HG03095 (cell line): ENCODE results near the gene RAB1A.

Experiments
- ATAC-seq: cut with Tn5 transposase; IDR thresholded peaks from one replicate; pipeline ENCODE4 v1.9.1; 2021; ENCODE audit warnings: moderate library complexity; ENCODE audit not compliant: unreplicated experiment

The RAB1A gene

GRCh38 chr2:65097844-65098243, 32.1 kb downstream of the RAB1A start:
- no peak for ATAC-seq

GRCh38 chr2:65096948-65097347, 33.0 kb downstream of the RAB1A start:
- no peak for ATAC-seq

- no peak for ATAC-seq
These were observed 36.7 kb downstream of the RAB1A start for GRCh38 chr2:65093211-65093610.

GRCh38 chr2:65092791-65093190, 37.1 kb downstream of the RAB1A start:
- no peak for ATAC-seq

- no peak for ATAC-seq
These were observed 44.8 kb downstream of the RAB1A start for GRCh38 chr2:65085148-65085547.

GRCh38 chr2:65081232-65081685, 48.6 kb downstream of the RAB1A start:
- ATAC-seq, result no peak

GRCh38 chr2:65079017-65079416, 50.9 kb downstream of the RAB1A start:
- ATAC-seq, result no peak

- no peak for ATAC-seq
These were observed 52.0 kb downstream of the RAB1A start for GRCh38 chr2:65077898-65078297.

GRCh38 chr2:65076345-65076710, 53.6 kb downstream of the RAB1A start:
- ATAC-seq, result no peak

- ATAC-seq, result no peak
These were observed 54.1 kb downstream of the RAB1A start for GRCh38 chr2:65075605-65076344.

GRCh38 chr2:65075176-65075575, 54.7 kb downstream of the RAB1A start:
- no peak for ATAC-seq

GRCh38 chr2:65073879-65074565, 55.9 kb downstream of the RAB1A start:
- ATAC-seq, result no peak

GRCh38 chr2:65072181-65072970, 57.5 kb downstream of the RAB1A start:
- no peak for ATAC-seq

GRCh38 chr2:65071499-65072180, 58.3 kb downstream of the RAB1A start:
- no peak for ATAC-seq

- no peak for ATAC-seq
These were observed 59.0 kb downstream of the RAB1A start for GRCh38 chr2:65070856-65071255.

GRCh38 chr2:65070172-65070830, 59.6 kb downstream of the RAB1A start:
- no peak for ATAC-seq

- ATAC-seq, result no peak
These were observed 60.5 kb downstream of the RAB1A start for GRCh38 chr2:65069439-65069824.

GRCh38 chr2:65067806-65068553, 61.9 kb downstream of the RAB1A start:
- no peak for ATAC-seq

GRCh38 chr2:65064728-65065552, 65.0 kb downstream of the RAB1A start:
- peak; percentile 72 for ATAC-seq
